ENCODE measurements around the gene GRK1. TPM values are rescaled to one million over a fixed set of nuclear protein-coding genes. Genes with fewer than 3 reads are reported as not detected.

Gene GRK1
- total and polyA plus RNA-seq, 2 experiments from 2014 or later: not detected

GRCh38 chr13:113732961-113733950 lies 66.2 kb downstream of the GRK1 start:
- H3F3A ChIP-seq (replicated peaks; ENCODE audit: low read depth): peaks cover 13% of the 10 kb centered on the region
- no peaks in the 10 kb centered on the region for H3K9me2 ChIP-seq (ENCODE audit: insufficient read depth)
- Mint-ChIP-seq H3K27me3 (ENCODE audit: insufficient read depth, low read depth, poor library complexity) (peaks cover 25% of the 10 kb centered on the region), H3K36me3 (ENCODE audit: low read depth) (peaks cover 6% of the 10 kb centered on the region; the same call in 1 of the 3 replicates), H3K9me3 (peaks cover 25% of the 10 kb centered on the region), H3K4me1 (no peaks in the 10 kb centered on the region), H3K27ac (no peak overlapping the region), H3K4me3 (no peak overlapping the region)
- H3K27me3 ChIP-seq (ENCODE audit: insufficient read depth): no peaks in the 10 kb centered on the region
- TF ChIP-seq CREB1 (CRISPR knock-in tag; IDR thresholded peaks at IDR 0.05; ENCODE audit: low read depth) (no peak), ZNF462 (CRISPR knock-in tag; IDR thresholded peaks at IDR 0.05) (no peak), CTCF (conservative IDR thresholded peaks at IDR 0.05; ENCODE audit: low read depth in 2 of 2) (no peak), EZH2phosphoT487 (IDR thresholded peaks at IDR 0.05; ENCODE audit: unreplicated experiment) (no peak)
- H2AFZ ChIP-seq: no peak overlapping the region
- ATAC-seq (no peak), DNase-seq (ENCODE audit: low spot score) (no peak)
- H3K79me2 ChIP-seq (replicated peaks; ENCODE audit: insufficient read depth): no peaks in the 10 kb centered on the region
- no peaks in the 10 kb centered on the region for H3K4me1 ChIP-seq (ENCODE audit: insufficient read depth)
- H3K36me3 ChIP-seq (ENCODE audit: insufficient read depth): no peaks in the 10 kb centered on the region
- no peak overlapping the region for H3K4me2 ChIP-seq
- H4K20me1 ChIP-seq (replicated peaks; ENCODE audit: insufficient read depth): no peaks in the 10 kb centered on the region
- no peak overlapping the region for H3K27ac ChIP-seq (ENCODE audit: low read depth)
- H3K4me3 ChIP-seq: no peak overlapping the region

Data from GM23338 (cell line).